CD4-positive, alpha-beta T cell treated with Interleukin-1 beta for 1 hour (primary cell): ENCODE results near the gene GORASP2.

Experiments
- DNase-seq, 2 donors: peaks; one replicate each; pipeline ENCODE4 v3.0.0-alpha.2; 2020 to 2022

GORASP2 gene

GRCh38 chr2:170924969-170925368 lies 4.1 kb upstream of the GORASP2 start:
- no peak for DNase-seq

GRCh38 chr2:170925923-170926322 lies 3.1 kb upstream of the GORASP2 start:
- DNase-seq: no peak

GRCh38 chr2:170926743-170927297 lies 2.2 kb upstream of the GORASP2 start:
- no peak for DNase-seq

DNA sequence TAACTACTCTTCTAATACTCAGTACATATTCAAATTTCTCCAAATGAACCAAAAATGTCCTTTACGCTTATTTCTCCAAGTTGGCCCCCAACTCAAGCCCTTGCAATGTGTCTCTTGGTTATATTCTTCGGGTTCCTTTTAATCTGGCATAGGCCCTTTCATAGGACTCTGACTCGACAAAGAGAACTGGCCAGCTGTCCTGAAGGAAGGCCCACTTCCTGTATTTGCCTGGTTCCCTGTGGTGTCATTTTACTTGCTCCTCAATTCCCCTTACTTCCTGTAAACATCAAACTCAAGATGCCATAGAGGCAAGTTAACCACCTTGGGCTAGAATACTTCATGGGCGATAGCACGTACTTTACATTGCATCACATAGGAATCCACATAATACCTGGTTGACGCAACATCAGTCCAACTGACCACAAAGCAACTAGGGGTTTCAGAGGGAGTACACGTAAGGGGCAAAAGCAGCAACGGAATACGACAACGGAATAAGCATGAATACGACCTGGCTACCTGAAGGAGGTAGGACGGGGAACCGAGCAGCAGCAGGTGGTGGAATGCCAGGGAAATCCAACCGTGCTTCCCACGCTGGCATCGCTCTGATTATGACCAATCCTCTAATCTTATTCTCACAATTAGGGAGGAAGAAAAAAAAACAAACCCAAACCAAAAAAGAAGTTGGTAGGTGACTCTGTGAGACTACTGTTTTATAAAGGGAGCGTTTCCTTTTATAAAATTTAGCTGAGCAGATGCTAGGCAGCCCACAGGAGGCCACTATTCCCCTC lies 823 bp upstream of the GORASP2 start:
- peak in 1 of 2 donors; percentile 10 for DNase-seq

GRCh38 chr2:170929686-170930050 lies 615 bp downstream of the GORASP2 start:
- DNase-seq: peak; percentile 29 to 40

DNA sequence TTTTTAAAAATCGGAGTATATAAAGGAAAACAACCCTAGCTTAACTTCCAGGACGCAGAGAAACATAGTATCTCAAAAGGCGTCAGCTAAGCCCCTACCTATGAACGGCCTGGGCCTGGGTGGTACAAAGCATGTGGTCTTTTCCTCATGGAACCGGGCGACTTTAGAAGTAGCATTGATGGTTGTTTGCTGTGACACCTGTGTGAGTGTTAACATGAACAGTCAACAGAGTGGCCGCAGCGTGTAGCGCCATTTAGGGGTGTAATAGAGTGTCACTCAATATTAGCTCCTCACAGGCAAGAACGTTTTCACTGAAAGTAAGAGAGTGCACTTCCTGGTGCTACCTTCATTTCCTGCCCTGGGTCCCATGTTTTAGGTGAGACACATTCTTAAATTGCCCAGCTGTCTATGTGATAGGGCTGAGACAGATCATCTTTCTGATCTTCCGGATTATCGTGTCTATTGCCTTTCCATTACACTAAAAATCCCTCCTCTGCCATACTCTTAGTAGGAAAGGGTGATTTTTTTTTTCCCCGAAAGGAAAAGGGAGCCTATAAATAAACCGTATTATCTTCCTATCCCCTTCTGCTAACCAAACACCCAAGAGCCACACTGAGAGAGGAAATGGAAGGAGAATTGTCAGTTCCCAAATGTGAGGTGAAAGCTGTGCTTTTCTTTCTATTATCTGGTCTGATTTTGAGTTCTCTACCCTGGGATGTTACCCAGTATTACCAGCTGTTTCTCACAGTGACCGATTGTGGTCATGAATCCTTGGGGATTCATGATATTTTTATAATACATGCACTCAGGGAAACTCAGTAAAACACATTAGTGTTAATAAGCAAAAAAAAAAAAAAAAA lies 1.3 kb downstream of the GORASP2 start:
- DNase-seq: peak; percentile 65 to 78

DNA sequence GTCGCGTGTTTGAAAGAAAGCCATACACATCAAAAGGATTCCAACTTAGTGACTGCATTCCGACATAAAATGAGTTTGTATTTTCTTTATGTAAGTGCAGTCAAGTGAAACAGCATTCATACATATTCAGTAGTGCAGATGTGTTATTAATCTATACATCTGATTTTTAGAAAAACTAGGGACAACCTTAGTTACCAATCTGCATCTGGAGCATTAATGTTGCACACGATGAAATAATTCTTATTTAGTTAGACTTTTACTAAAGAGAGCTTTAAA lies 1.9 kb downstream of the GORASP2 start:
- DNase-seq: no peak

DNA sequence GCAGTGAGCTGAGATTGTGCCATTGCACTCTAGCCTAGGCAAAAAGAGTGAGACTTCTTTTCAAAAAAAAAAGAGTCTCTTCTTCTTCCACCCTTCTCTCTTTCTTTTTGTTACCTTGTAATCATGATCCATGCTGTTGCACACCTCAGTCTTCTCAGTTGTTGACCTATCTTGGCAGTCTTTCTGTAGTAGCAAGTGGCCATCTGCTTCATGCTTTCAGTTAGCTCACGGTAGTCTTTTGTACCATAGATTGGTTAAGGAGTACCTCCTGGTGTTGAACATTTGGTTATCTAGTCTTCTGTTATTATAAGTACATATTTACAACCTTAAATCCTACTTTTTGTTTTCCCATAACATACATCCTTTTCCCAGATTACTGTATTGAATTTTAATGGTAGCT lies 3.1 kb downstream of the GORASP2 start:
- no peak for DNase-seq

DNA sequence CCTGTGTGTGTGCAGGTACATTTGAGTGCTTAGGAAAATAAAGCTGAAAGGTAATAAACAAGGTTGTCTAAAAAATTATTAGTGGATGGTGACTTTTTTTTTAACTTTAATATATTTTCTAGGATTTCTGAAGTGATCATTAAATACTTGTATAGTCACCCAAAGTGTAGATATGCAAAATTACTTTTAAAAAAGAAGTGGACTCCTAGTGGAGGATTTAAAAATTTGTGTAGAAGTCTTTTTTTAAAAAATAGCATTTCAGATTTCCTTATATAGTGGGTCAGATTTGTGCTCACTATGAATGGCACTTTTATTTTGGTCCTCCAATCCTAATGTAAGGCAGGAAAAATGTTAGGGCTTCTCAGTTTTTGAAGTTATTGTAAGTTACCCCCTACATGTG lies 3.9 kb downstream of the GORASP2 start:
- no peak for DNase-seq

DNA sequence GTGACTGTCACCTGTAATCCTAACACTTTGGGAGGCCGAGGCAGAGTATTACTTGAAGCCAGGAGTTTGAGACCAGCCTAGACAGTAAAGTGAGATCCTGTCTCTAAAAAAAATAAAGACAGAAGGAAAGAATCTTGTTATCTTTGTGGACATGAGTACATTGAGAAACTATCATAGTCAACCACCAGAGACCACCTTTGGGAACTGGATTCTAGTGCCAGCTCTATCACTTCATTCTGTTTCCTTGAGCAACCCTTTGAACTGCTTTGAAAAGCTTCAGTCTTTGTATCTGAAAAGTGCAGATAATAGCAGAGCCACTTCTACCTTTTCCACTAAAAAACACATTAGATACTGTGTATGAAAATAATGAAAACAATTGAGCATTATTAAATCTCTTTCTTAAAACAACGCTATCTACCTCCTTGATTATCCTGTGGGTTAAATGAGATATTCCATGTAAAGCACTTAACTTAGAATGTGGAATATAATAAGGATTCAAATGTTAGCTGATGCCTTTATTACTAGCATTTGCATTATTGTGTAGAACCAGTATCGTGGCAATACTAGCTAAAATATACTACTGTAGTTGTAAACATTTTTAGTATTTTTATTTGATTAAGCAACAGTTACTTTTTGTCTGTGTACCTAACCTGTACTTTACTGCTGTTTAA lies 8.8 kb downstream of the GORASP2 start:
- no peak for DNase-seq

- no peak for DNase-seq
Observed at GRCh38 chr2:170940066-170940465, 11.0 kb downstream of the GORASP2 start.

- DNase-seq: no peak
Observed at GRCh38 chr2:170942615-170943014, 13.6 kb downstream of the GORASP2 start.

GRCh38 chr2:170943041-170943440 lies 14.0 kb downstream of the GORASP2 start:
- no peak for DNase-seq

DNA sequence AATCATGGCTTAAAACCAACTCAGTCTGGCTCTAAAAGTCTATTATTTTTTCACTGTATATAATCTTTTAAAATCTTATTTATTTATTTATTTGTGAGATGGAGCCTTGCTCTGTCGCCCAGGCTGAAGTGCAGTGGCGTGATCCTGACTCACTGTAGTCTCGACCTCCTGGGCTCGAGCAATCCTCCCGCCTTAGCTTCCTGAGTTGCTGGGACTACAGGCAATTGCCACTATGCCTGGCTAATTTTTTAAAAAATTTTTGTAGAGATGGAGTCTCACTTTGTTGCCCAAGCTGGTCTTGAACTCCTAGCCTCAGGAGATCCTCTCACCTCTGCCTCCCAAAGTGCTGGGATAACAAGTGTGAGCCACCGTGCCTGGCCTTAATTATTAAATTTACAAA lies 14.5 kb downstream of the GORASP2 start:
- DNase-seq: no peak

DNA sequence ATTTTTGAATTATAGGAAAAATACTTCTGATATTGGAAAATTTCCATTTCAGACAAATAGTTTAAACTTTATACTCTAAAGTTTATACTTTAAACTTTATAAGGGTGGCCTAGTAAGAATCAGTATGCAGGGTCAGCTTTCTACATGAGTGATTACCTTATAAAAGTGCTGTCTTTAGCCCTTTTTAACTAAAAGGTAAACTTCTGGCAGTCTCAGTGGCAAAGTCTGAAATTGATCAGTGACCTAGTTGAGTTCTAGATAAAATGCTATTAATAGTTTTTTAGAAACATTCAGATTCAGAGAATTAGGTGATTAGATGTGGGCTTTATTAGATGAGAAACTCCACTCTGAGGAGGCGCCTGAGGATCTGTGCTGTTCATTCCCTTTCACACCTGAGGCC lies 15.5 kb downstream of the GORASP2 start:
- DNase-seq: no peak

DNA sequence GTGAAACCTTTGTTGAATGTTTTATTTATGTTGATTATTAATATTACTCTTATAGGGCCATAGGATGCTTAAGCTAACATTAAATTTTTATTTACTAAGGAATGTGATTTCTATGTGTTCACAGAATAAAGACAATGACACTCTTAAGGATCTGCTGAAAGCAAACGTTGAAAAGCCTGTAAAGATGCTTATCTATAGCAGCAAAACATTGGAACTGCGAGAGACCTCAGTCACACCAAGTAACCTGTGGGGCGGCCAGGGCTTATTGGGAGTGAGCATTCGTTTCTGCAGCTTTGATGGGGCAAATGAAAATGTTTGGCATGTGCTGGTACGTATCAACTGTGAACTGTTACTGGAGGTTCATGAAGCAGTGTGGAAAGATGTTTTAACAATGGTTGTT lies 20.4 kb downstream of the GORASP2 start:
- DNase-seq: no peak

DNA sequence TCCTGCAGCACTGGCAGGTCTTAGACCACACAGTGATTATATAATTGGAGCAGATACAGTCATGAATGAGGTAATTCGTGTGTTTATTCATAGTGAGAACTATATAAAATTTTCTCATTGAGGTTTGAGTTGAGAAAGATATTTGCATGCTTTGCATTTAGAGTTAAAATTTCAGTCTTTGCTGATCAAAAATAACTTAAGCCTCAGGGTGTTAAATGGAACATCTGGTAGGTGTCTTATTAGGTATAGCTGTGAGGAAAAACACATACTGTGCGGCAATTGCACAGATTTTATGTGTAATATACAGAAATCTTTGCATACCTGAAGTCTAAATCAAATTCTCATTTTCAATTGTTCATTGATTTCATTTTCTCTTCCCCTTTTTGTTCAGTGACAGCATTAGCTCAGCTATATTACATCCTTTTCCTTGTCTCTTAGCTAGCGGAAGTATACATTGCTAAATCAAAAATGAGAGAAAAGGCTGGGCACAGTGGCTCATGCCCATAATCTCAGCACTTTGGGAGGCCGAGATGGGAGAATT lies 21.2 kb downstream of the GORASP2 start:
- DNase-seq: no peak

GRCh38 chr2:170953941-170954340 lies 24.9 kb downstream of the GORASP2 start:
- no peak for DNase-seq

GRCh38 chr2:170963386-170963785 lies 34.3 kb downstream of the GORASP2 start:
- no peak for DNase-seq

GRCh38 chr2:170965446-170966225 lies 36.6 kb downstream of the GORASP2 start:
- DNase-seq: no peak

- no peak for DNase-seq
Observed at GRCh38 chr2:170966648-170967396, 37.8 kb downstream of the GORASP2 start.

- no peak for DNase-seq
Observed at GRCh38 chr2:170967553-170967952, 38.5 kb downstream of the GORASP2 start.
